ENCODE measurements around the gene PEAK1. TPM values are rescaled to one million over a fixed set of nuclear protein-coding genes. Genes with fewer than 3 reads are reported as not detected.
"Not testable (repeated sequence)": the region's sequence is repeated elsewhere in the genome, so short reads cannot be mapped to it uniquely, and the experiment has no call there.

Gene PEAK1
- total RNA-seq, 4 donors from 2014 or later: 37.8 to 75.3 (median 55.0) TPM

GRCh38 chr15:77178411-77178810 is 241.5 kb downstream of the PEAK1 start:
- no peak for DNase-seq (ENCODE audit: low spot score)
- TF ChIP-seq, protein P1, sequence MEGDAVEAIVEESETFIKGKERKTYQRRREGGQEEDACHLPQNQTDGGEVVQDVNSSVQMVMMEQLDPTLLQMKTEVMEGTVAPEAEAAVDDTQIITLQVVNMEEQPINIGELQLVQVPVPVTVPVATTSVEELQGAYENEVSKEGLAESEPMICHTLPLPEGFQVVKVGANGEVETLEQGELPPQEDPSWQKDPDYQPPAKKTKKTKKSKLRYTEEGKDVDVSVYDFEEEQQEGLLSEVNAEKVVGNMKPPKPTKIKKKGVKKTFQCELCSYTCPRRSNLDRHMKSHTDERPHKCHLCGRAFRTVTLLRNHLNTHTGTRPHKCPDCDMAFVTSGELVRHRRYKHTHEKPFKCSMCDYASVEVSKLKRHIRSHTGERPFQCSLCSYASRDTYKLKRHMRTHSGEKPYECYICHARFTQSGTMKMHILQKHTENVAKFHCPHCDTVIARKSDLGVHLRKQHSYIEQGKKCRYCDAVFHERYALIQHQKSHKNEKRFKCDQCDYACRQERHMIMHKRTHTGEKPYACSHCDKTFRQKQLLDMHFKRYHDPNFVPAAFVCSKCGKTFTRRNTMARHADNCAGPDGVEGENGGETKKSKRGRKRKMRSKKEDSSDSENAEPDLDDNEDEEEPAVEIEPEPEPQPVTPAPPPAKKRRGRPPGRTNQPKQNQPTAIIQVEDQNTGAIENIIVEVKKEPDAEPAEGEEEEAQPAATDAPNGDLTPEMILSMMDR (IDR thresholded peaks at IDR 0.05): no peak
- ATAC-seq (ENCODE audit: low FRiP score): no peak

GRCh38 chr15:77176148-77176547 is 243.8 kb downstream of the PEAK1 start:
- ATAC-seq (ENCODE audit: low FRiP score); DNase-seq (ENCODE audit: low spot score): not testable (repeated sequence)

GRCh38 chr15:77173487-77173886 is 246.4 kb downstream of the PEAK1 start:
- ATAC-seq (ENCODE audit: low FRiP score): no peak
- TF ChIP-seq, protein P1 (IDR thresholded peaks at IDR 0.05): no peak
- no peak for DNase-seq (ENCODE audit: low spot score)

DNA sequence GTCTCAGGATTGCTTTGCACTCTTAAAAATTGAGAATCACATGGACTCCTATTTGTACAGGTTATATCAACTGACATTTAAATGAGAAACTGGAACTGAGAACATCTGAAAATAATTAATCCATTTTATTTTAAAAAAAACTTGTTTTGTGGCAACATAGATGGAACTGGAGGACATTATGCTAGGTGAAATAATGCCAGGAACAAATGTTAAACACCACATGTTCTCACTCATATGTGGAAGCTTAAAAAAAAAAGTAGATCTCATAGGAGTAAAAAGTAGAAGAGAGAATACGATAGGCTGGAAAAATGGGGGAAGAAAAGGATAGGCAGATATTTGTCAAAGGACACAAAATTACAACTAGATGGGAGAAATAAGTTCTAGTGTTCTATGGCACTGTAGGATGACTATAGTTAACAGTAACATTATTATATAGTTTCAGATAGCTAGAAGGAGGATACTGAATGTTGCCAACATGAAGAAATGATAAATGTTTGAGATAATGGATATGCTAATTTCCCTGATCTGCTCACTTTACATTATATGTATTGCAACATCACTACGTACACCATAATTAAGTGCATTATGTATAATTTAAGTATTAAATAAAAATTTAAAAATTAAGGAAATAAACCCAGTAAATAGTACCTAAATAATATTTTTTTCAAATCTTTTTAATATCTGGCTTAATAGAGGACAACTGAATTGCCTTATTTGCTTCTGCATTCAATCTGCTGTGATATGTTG is 248.5 kb downstream of the PEAK1 start:
- no peak for DNase-seq (ENCODE audit: low spot score)
- TF ChIP-seq, protein P1 (IDR thresholded peaks at IDR 0.05): no peak
- ATAC-seq (ENCODE audit: low FRiP score): no peak

- DNase-seq (ENCODE audit: low spot score): no peak
- TF ChIP-seq, protein P1 (IDR thresholded peaks at IDR 0.05): no peak
- ATAC-seq (ENCODE audit: low FRiP score): no peak
Observed at GRCh38 chr15:77168616-77169015, 251.3 kb downstream of the PEAK1 start.

- DNase-seq (ENCODE audit: low spot score) (no peak), ATAC-seq (ENCODE audit: low FRiP score) (no peak)
- TF ChIP-seq, protein P1 (IDR thresholded peaks at IDR 0.05): no peak
Observed at GRCh38 chr15:77168141-77168540, 251.8 kb downstream of the PEAK1 start.

DNA sequence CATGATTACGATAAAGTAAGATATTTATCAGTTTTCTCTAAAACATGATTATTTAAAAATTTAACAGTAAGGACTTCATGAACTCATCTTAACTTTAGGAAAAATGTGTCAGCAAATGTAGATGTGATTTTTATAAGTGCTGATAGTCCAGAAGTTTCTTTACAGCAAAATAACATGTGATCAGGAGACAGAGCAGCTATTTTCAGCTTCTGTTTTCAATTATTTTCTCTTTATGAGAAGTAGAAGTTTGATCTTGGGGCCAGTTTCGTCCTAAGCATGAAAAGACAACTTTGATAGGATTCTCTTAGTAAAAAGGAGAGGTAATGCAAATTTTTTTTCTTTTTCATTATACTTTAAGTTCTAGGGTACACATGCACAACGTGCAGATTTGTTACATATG is 252.5 kb downstream of the PEAK1 start:
- TF ChIP-seq, protein P1 (IDR thresholded peaks at IDR 0.05): no peak
- ATAC-seq (ENCODE audit: low FRiP score) (no peak), DNase-seq (ENCODE audit: low spot score) (no peak)

Data from omental fat pad (tissue), 4 donors.